Cardiac muscle cell (in vitro differentiated cells and primary cell): ENCODE measurements around the gene C19orf12. TPM values are rescaled to one million over a fixed set of nuclear protein-coding genes. Genes with fewer than 3 reads are reported as not detected.

Source experiments
- DNase-seq, 2 donors: peaks; one replicate each; pipeline versions ENCODE4 v3.0.0 to v3.0.0-alpha.2; 2010 to 2017; ENCODE audit warnings: low read depth in 1 of 2, low spot score in 1 of 2
- H3K27ac ChIP-seq: fragments of 200-600 bp; sonication (generic); 2 replicates; pipeline ENCODE4 v1.5.1; 2016
- H3K27me3 ChIP-seq: fragments of 200-600 bp; sonication (generic); 2 replicates; pipeline ENCODE4 v1.6.0; 2016; ENCODE audit warnings: control low read depth
- H3K36me3 ChIP-seq: fragments of 200-600 bp; sonication (generic); 2 replicates; pipeline ENCODE4 v1.5.1; 2016; ENCODE audit warnings: control low read depth
- H3K4me1 ChIP-seq: fragments of 200-600 bp; sonication (generic); 2 replicates; pipeline ENCODE4 v1.8.1; 2017; ENCODE audit warnings: low read depth, mild to moderate bottlenecking, mixed run types
- H3K4me3 ChIP-seq: fragments of 200-600 bp; sonication (generic); 2 replicates; pipeline ENCODE4 v1.5.1; 2016; ENCODE audit warnings: mild to moderate bottlenecking
- H3K9me3 ChIP-seq: fragments of 200-600 bp; sonication (generic); 2 replicates; pipeline ENCODE4 v1.5.1; 2017; ENCODE audit warnings: low read depth, mild to moderate bottlenecking, control low read depth
- CTCF ChIP-seq: IDR thresholded peaks from 2 replicates; pipeline ENCODE4 v1.5.1; 2012; ENCODE audit warnings: low read depth, mild to moderate bottlenecking, low read length
- polyA plus RNA-seq: library from polyadenylated mRNA; unstranded; fragments of >200 nt; fragmentation: Nextera tagmentation; extraction: Ambion mirVana; gene quantifications from 2 replicates; pipeline ENCODE4 v1.2.1, GENCODE V29; 2016
- total RNA-seq: library from RNA; depleted of rRNA; stranded (reverse); fragments of >200 nt; gene quantifications from 2 replicates; pipeline ENCODE4 v1.2.3, GENCODE V29; 2016

The C19orf12 gene
- total and polyA plus RNA-seq, 2 experiments from 2014 or later, result 46.2 to 54.7 TPM

GRCh38 chr19:29680937-29681336 lies 34.1 kb downstream of the C19orf12 start:
- Histone ChIP-seq H3K4me1 (no peaks in the 10 kb centered on the region), H3K27ac (no peak overlapping the region), H3K27me3 (no peaks in the 10 kb centered on the region), H3K9me3 (no peaks in the 10 kb centered on the region), H3K4me3 (no peak overlapping the region), H3K36me3 (no peaks in the 10 kb centered on the region)
- TF ChIP-seq CTCF, result no peak
- no peak for DNase-seq

GRCh38 chr19:29680447-29680846 lies 34.6 kb downstream of the C19orf12 start:
- H3K36me3 ChIP-seq, result no peaks in the 10 kb centered on the region
- DNase-seq, result no peak
- no peaks in the 10 kb centered on the region for H3K4me1 ChIP-seq
- no peak overlapping the region for H3K4me3 ChIP-seq
- no peaks in the 10 kb centered on the region for H3K27me3 ChIP-seq
- no peaks in the 10 kb centered on the region for H3K9me3 ChIP-seq
- TF ChIP-seq CTCF, result no peak
- no peak overlapping the region for H3K27ac ChIP-seq

GRCh38 chr19:29679598-29680210 lies 35.4 kb downstream of the C19orf12 start:
- Histone ChIP-seq H3K27ac (no peak overlapping the region), H3K9me3 (no peaks in the 10 kb centered on the region), H3K4me1 (no peaks in the 10 kb centered on the region), H3K27me3 (no peaks in the 10 kb centered on the region), H3K36me3 (no peaks in the 10 kb centered on the region), H3K4me3 (no peak overlapping the region)
- no peak for DNase-seq
- TF ChIP-seq CTCF, result no peak

- Histone ChIP-seq H3K36me3 (no peaks in the 10 kb centered on the region), H3K27ac (no peak overlapping the region), H3K9me3 (no peaks in the 10 kb centered on the region), H3K4me3 (no peak overlapping the region), H3K4me1 (no peaks in the 10 kb centered on the region), H3K27me3 (no peaks in the 10 kb centered on the region)
- no peak for DNase-seq
- no peak for TF ChIP-seq CTCF
Observed at GRCh38 chr19:29678484-29679106, 36.5 kb downstream of the C19orf12 start.

GRCh38 chr19:29677001-29677817 lies 37.9 kb downstream of the C19orf12 start:
- Histone ChIP-seq H3K4me3 (no peak overlapping the region), H3K9me3 (no peaks in the 10 kb centered on the region), H3K4me1 (no peaks in the 10 kb centered on the region), H3K27ac (no peak overlapping the region), H3K27me3 (no peaks in the 10 kb centered on the region), H3K36me3 (no peaks in the 10 kb centered on the region)
- no peak for DNase-seq
- no peak for TF ChIP-seq CTCF
